Fibroblast of peridontal ligament (primary cell): Measurements from ENCODE around the gene HCN1.

Experiments used
- DNase-seq: peaks from one replicate; pipeline ENCODE4 v3.0.0-alpha.2; 2010; ENCODE audit errors: extremely low read depth

Gene HCN1

DNA sequence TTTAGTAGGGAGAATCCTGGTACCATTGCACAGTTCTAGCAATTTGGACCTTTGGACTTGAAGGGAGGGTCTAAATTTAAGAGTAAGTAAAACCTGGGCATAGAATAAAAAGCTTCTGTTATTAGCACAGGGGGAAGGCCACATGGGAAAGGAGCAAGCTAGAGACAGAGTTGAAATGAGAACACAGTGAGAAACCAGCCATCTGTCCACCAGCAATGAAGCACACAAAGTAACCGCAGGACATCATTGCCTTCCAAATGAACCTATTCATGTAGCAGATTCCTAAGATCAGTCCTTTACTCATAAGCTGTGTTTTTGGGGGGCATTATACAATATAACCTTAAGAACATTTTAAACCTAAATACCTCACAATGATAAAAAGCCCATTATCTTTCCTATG lies 407.4 kb downstream of the HCN1 start:
- DNase-seq, result no peak

DNA sequence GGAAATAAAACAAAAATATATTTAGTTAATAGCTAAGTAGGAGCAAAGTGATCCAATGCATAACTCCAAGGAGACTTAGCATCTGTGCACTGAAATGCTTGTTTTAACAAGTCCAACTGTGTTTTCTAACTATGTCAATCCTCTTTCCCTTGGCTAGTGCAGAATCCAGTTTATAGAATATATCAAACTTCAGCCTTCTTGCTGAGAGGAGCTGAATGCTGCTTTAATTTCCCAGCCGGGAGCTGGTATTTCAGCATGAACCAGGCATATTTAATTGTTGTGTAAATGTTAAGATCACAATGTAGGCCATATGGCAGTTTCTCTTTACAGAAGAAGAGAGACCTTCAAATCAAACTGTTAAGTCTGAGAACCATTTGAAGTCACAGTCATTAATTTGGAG lies 411.7 kb downstream of the HCN1 start:
- no peak for DNase-seq

DNA sequence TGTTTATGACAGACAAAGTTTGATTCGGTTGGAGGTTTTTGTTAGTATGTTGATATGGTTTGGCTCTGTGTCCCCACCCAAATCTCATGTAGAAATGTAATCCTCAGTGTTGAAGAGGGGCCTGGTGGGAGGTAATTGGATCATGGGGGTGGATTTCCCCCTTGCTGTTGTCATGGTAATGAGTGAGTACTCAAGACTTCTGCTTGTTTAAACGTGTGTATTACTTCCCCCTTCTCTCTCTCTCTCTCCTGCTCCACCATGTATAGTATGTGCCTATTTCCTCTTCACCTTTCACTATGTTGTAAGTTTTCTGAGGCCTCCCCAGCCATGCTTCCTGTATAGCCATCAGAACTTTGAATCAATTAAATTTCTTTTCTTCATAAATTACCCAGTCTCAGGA lies 415.1 kb downstream of the HCN1 start:
- DNase-seq, result no peak

DNA sequence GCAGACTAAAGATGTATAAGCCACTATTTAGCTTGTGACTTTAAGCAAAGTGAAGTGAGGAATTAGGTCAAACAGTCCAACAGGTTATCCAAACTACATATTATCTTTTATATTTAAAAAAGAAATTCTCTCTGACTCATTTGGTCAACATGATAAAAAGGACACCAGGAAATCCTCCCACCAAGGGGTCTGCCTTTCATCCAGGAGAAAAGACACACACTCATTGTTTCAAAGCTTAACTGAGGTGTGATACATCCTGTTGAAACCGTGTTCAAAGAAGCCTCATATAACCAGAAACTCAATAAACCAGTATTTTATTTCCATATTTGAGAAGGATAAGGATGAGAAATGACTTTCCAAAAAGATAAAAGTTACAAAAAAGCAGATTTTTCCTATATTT lies 417.1 kb downstream of the HCN1 start:
- no peak for DNase-seq

DNA sequence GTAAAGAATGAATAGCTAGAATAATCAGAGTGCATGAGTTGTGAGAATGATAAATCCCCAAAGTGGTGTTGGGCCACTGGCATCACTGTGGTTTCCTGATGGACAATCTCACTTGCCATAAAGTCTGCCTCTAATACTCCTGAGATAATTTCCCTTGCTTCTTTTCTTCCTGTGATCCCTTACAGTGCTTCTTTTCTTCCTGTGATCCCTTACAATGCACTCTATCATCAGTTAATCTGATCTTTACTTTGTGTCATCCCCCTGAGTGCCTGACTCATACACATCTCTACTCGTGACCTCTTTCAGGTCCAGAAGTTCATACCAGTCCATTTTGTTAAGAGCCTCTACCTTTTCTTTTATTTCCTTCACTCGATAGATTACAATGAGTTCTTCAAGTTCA lies 418.3 kb downstream of the HCN1 start:
- DNase-seq, result no peak

DNA sequence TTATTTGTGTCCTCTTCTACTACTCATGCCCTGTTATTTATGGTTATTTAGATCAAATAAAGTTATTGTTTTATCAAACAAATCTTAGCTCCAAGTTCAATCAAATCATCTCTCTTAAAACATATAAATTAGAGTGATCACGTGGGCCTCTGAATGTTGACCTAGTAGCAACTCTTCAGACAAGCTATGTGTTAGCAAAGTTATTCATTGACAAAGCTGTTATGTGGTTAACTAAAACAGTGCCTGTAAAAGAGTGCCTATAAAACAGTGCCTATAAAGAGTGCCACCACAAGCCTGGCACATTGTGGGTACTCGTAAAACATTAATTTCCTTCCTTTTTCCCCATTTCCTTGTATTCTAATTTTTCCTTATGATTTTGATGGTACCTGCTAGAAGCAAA lies 421.9 kb downstream of the HCN1 start:
- no peak for DNase-seq

DNA sequence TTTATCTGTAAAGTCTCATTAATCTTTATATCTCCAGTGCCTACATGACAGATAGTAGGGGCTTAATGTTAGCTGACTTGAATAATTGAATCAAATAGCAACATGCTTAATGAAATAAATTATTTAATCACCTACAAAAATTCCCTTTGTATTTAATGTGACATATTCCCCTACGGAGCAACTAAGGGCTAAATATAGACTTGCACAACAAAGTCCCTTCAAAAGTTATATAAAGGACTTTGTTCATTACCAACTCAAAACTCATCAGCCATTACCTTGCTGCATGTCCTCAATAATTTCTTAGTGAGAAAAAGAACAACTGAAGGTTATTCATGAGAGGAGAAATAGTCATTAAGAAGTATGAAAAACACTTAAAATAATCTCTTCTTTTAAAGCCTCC lies 424.6 kb downstream of the HCN1 start:
- DNase-seq, result no peak

DNA sequence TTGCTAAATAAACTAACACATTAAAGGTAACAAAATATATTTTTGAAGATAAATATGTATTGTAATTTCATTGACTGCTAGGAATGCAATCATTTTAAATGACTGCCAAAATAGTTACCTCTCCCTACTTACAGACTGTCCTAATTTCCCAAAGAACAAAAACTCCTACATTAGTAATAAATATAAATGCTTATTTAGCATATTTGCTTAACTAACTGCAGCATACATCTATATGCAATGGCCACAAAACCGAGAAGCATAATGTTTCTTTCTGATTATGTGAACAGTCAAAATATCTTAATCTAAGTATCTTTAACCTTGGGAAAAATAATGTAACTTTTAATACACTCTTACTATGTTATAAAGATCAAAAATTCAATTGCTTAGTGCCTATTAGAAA lies 431.7 kb downstream of the HCN1 start:
- DNase-seq, result no peak

DNA sequence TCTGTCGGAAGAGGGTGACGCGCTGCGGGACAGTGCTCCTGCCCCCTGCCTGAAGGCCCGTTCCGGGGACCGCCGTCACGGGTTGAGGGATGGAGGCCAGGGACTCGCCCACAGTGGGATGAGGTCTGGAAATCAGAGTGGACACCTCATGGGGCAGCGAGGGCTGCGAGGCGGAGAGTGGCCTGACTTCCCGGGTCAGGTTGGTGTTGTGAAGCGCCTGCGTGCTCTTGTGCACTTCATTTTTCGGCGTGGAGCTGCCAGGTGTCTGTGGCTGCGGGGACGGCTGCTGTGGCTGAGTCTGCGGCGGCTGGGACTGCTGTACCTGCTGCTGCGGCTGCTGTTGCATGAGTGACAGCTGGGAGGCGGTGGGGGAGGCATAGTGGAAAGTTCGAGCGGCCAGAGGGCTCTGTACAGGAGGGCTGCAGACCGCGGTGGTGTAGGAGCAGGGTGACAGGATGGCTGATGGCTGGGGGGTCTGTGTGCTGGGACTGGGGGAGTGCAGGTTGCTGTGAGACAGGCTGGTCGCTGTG lies 434.1 kb downstream of the HCN1 start:
- no peak for DNase-seq

DNA sequence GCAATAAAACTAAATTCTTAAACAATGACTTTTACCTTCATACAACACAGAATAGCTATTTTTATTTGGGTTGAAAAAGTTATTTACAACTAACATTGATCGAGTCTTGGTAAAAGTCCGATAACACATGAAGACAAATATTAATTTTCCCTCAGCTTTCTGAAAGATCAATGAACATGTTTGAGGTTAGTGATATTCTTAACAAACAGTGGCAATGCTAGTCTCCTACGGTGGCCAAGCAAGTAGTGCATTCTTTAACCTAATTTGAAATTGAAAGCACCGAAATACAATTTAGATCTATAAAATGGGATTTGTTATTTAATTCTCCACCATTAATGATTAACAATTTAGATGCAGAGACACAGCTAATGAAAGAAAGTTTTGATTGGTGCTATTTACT lies 435.1 kb downstream of the HCN1 start:
- no peak for DNase-seq

DNA sequence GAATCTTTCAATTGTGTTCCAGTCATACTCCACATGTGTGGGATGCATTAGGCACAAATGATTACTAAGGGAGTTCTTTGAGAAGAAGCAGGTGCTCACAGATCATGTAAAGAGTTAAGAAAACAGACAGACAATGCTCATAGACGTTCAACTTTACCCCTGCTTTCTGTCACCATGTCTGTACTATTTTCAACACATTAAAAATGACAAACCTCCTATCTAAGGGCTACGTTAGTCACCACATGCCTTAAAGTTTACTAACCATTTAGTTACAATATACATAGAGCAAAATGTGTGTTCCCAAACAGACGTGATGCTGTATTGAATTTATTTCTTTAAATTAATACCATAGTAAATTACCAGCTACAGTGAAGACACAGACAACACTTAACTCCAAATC lies 435.9 kb downstream of the HCN1 start:
- DNase-seq, result no peak

DNA sequence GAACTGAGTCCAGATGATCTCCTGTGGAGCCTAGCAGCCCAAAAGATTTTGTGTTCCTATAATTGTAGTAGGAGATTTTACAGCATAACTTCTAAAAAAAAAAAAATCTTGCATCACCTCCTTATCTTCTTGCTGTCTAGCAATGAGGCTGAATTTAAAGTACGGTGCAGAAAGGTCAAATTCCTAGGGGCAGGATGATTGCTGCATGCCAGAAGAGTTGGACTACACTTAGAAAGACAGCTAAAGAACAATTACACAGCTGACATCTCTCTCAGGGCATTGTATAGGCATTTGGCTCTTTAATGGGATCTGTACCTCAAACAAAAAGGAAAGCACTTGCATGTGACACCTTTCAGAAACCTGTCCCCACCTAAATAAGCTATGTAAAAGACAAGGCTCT lies 443.2 kb downstream of the HCN1 start:
- no peak for DNase-seq

DNA sequence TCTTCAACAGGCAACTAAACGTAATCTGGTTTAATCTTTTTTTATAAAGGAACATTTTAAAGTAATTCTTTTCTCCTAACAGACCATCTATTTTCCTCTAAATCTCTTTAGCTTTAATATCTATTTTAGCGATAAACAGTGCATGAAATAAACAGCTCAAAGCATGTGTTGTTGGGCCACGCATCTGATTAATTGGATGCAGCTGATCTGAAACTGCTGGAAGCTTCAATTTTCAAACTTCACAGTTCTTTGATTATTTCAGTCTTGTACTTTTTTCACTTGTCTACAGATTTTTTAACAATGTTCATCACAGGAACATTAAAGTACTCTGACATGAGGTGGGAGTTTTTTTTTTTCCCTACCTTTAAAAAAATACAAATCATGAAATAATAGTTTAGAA lies 443.6 kb downstream of the HCN1 start:
- DNase-seq, result no peak

DNA sequence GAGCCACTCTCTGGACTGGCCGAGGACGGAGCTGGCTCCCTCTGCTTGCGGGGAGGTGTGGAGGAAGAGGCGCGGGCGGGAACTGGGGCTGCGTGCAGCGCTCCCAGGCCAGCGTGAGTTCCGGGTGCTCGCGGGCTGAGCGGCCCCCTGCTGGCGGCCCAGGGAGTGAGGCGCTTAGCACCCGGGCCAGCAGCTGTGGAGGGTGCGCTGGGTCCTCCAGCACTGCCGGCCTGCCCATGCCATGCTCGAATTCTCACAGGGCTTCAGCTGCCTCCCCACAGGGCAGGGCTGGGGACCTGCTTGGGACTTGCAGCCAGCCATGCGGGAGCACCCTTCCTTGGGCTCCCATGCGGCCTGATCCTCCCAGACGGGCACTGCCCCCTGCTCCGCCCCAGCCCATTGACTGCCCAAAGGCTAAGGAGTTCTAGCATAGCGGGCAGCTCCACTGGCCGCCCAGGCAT lies 470.6 kb downstream of the HCN1 start:
- DNase-seq, result no peak

DNA sequence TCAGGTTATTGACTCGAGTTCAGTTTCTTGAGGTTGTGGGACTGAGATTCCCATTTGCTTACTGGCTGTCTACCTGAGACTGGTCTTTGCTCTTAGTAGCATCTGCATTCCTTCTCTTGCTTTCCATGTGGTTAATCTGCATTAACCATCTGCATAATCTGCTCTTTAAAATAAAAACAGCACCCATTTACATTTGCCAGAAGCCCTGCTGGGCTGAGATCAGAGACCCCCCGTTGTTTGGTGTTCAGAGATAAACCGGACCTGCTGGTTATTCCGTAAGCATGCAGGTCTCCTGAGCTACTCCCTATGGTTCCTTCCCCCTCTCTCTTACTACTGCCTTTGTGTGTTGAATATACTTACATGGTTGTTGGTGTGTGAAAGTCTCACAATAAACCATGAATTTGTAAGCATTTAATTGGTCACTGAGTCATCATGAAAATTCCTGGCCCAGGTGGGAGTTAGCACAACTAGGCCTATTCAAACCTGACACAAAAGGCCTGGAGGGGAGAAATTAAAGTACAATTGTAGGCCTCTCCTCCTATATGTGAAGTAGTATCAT lies 490.7 kb downstream of the HCN1 start:
- DNase-seq, result no peak
